GM23338 (cell line): ENCODE measurements around the gene PHACTR1. TPM values are rescaled to one million over a fixed set of nuclear protein-coding genes. Genes with fewer than 3 reads are reported as not detected.

Source experiments
- ATAC-seq: fragments of 200-7000 bp; cut with Tn5 transposase; 3 replicates; pipeline ENCODE4 v1.9.1; 2020
- DNase-seq: peaks from one replicate; pipeline ENCODE4 v3.0.0-alpha.2; 2015; ENCODE audit warnings: low spot score
- H2AFZ ChIP-seq: fragments of 200-600 bp; sonication (generic); 2 replicates; pipeline ENCODE4 v1.8.0; 2016; ENCODE audit warnings: antibody characterized with exemption, mild to moderate bottlenecking, moderate library complexity
- H3F3A ChIP-seq: fragments of 200-600 bp; sonication (generic); replicated peaks from 2 replicates; pipeline ENCODE4 v1.8.0; 2017; ENCODE audit warnings: antibody characterized with exemption, mixed run types, low read depth
- H3K27ac ChIP-seq: fragments of 200-600 bp; sonication (generic); 2 replicates; pipeline ENCODE4 v1.6.1; 2016; ENCODE audit warnings: low read depth
- H3K27me3 ChIP-seq: fragments of 200-600 bp; sonication (generic); 2 replicates; pipeline ENCODE4 v1.8.0; 2016; ENCODE audit warnings: mild to moderate bottlenecking, mixed run types, moderate library complexity; ENCODE audit not compliant: insufficient read depth
- H3K36me3 ChIP-seq: fragments of 200-600 bp; sonication (generic); 2 replicates; pipeline ENCODE4 v1.8.0; 2016; ENCODE audit warnings: mild to moderate bottlenecking; ENCODE audit not compliant: insufficient read depth
- H3K4me1 ChIP-seq: fragments of 200-600 bp; sonication (generic); 2 replicates; pipeline ENCODE4 v1.8.0; 2016; ENCODE audit warnings: mild to moderate bottlenecking, moderate library complexity; ENCODE audit not compliant: insufficient read depth
- H3K4me2 ChIP-seq: fragments of 200-600 bp; sonication (generic); 2 replicates; pipeline ENCODE4 v1.7.1; 2017; ENCODE audit warnings: mixed run types
- H3K4me3 ChIP-seq: fragments of 200-600 bp; sonication (generic); 2 replicates; pipeline ENCODE4 v1.6.1; 2016; ENCODE audit warnings: mixed run types
- H3K79me2 ChIP-seq: fragments of 200-600 bp; sonication (generic); replicated peaks from 2 replicates; pipeline ENCODE4 v1.8.0; 2017; ENCODE audit warnings: mild to moderate bottlenecking; ENCODE audit not compliant: insufficient read depth
- H3K9me2 ChIP-seq: fragments of 200-600 bp; sonication (generic); 2 replicates; pipeline ENCODE4 v1.8.0; 2017; ENCODE audit not compliant: insufficient read depth
- H4K20me1 ChIP-seq: fragments of 200-600 bp; sonication (generic); replicated peaks from 2 replicates; pipeline ENCODE4 v1.8.0; 2017; ENCODE audit warnings: mild to moderate bottlenecking; ENCODE audit not compliant: insufficient read depth
- H3K27ac Mint-ChIP-seq: 2 replicates; pipeline ENCODE4 v1.8.0; 2020; ENCODE audit warnings: inconsistent platforms, mild to moderate bottlenecking, moderate library complexity, mixed read lengths
- H3K27me3 Mint-ChIP-seq: 3 replicates; pipeline ENCODE4 v1.8.0; 2022; ENCODE audit warnings: low read depth, mild to moderate bottlenecking, moderate library complexity, mixed read lengths, inconsistent platforms; ENCODE audit not compliant: insufficient read depth, poor library complexity
- H3K36me3 Mint-ChIP-seq: 3 replicates; pipeline ENCODE4 v1.8.0; 2021; ENCODE audit warnings: low read depth, mild to moderate bottlenecking, inconsistent platforms, moderate library complexity, mixed read lengths
- H3K4me1 Mint-ChIP-seq: 3 replicates; pipeline ENCODE4 v1.8.0; 2020; ENCODE audit warnings: mild to moderate bottlenecking, inconsistent platforms, mixed read lengths
- H3K4me3 Mint-ChIP-seq: 3 replicates; pipeline ENCODE4 v1.8.0; 2021; ENCODE audit warnings: moderate library complexity, mild to moderate bottlenecking, inconsistent platforms, mixed read lengths
- H3K9me3 Mint-ChIP-seq: 3 replicates; pipeline ENCODE4 v1.8.0; 2020; ENCODE audit warnings: moderate library complexity, mild to moderate bottlenecking, inconsistent platforms, mixed read lengths
- CREB1 ChIP-seq: fragments of 250-450 bp; sonication (Bioruptor Pico); IDR thresholded peaks from 2 replicates; pipeline ENCODE4 v1.5.0; 2020; ENCODE audit warnings: low read depth, mild to moderate bottlenecking, moderate library complexity
- CTCF ChIP-seq, 2 experiments: fragments of 200-600 bp in 1 of 2; sonication (generic) in 1 of 2; conservative IDR thresholded peaks; 2 replicates each; pipeline versions ENCODE4 v1.5.1 to v1.6.1; 2016 to 2017; ENCODE audit warnings: antibody characterized with exemption in 2 of 2, low read depth in 2 of 2, mild to moderate bottlenecking in 2 of 2, moderate library complexity in 1 of 2
- EZH2 ChIP-seq: fragments of 200-600 bp; sonication (generic); IDR thresholded peaks from one replicate; pipeline ENCODE4 v1.8.0; 2017; ENCODE audit warnings: antibody characterized with exemption, mild to moderate bottlenecking, low read depth; ENCODE audit not compliant: unreplicated experiment
- JUNB ChIP-seq: IDR thresholded peaks from one replicate; pipeline ENCODE4 v1.6.1; 2016; ENCODE audit warnings: antibody characterized with exemption; ENCODE audit not compliant: unreplicated experiment
- NANOG ChIP-seq: IDR thresholded peaks from 2 replicates; pipeline ENCODE4 v1.6.1; 2016; ENCODE audit warnings: antibody characterized with exemption, borderline replicate concordance
- POLR2AphosphoS5 ChIP-seq: IDR thresholded peaks from 2 replicates; pipeline ENCODE4 v1.6.1; 2016; ENCODE audit warnings: antibody characterized with exemption, low read depth
- REST ChIP-seq: IDR thresholded peaks from one replicate; pipeline ENCODE4 v1.6.1; 2018; ENCODE audit warnings: antibody characterized with exemption; ENCODE audit not compliant: unreplicated experiment
- STAT1 ChIP-seq: IDR thresholded peaks from one replicate; pipeline ENCODE4 v1.6.1; 2016; ENCODE audit warnings: antibody characterized with exemption; ENCODE audit not compliant: unreplicated experiment
- ZNF114 ChIP-seq: fragments of 250-450 bp; sonication (Bioruptor Pico); IDR thresholded peaks from 2 replicates; pipeline ENCODE4 v1.5.0; 2020; ENCODE audit warnings: mild to moderate bottlenecking, moderate library complexity
- ZNF331 ChIP-seq: fragments of 250-450 bp; sonication (Bioruptor Pico); IDR thresholded peaks from 2 replicates; pipeline ENCODE4 v1.5.0; 2020; ENCODE audit warnings: low read depth, mild to moderate bottlenecking, moderate library complexity
- polyA plus RNA-seq: library from polyadenylated mRNA; unstranded; fragments of >200 nt; fragmentation: Nextera tagmentation; extraction: Ambion mirVana; gene quantifications from 2 replicates; pipeline ENCODE4 v1.2.1, GENCODE V29; 2016
- total RNA-seq: library from RNA; depleted of rRNA; stranded (reverse); fragments of >200 nt; shearing (Covaris generic); gene quantifications from 2 replicates; pipeline ENCODE4 v1.2.3, GENCODE V29; 2014

The PHACTR1 gene
- total and polyA plus RNA-seq, 2 experiments from 2014 or later = 5.9 to 19.3 TPM

GRCh38 chr6:13331516-13332348 lies 615.2 kb downstream of the PHACTR1 start:
- ATAC-seq = no peak
- Mint-ChIP-seq H3K27me3 (peaks cover 4% of the 10 kb centered on the region), H3K4me3 (no peak overlapping the region), H3K9me3 (no peaks in the 10 kb centered on the region), H3K36me3 (no peaks in the 10 kb centered on the region), H3K27ac (no peak overlapping the region), H3K4me1 (peaks cover 13% of the 10 kb centered on the region)
- no peaks in the 10 kb centered on the region for H3F3A ChIP-seq
- peaks cover 13% of the 10 kb centered on the region for H3K79me2 ChIP-seq
- H3K4me2 ChIP-seq = no peak overlapping the region
- H2AFZ ChIP-seq = no peak overlapping the region; the same call in 1 of the 2 replicates
- no peaks in the 10 kb centered on the region for H3K27me3 ChIP-seq
- no peak overlapping the region for H3K27ac ChIP-seq
- TF ChIP-seq JUNB (no peak), EZH2 (no peak), NANOG (no peak), REST (no peak), CREB1 (CRISPR knock-in tag) (no peak), POLR2AphosphoS5 (no peak), CTCF (conservative IDR thresholded peaks at IDR 0.05; ENCODE audit: low read depth in 2 of 2) (peak in 1 of 2 experiments; percentile 66; a peak in 3 of 4 replicates)
- DNase-seq = peak; percentile 44
- H3K9me2 ChIP-seq = no peaks in the 10 kb centered on the region
- no peak overlapping the region for H3K4me3 ChIP-seq
- H3K36me3 ChIP-seq = no peaks in the 10 kb centered on the region
- H3K4me1 ChIP-seq = 0 out of 2 replicates have a peak, but pooled peaks cover 4% of the 10 kb centered on the region
- no peaks in the 10 kb centered on the region for H4K20me1 ChIP-seq

DNA sequence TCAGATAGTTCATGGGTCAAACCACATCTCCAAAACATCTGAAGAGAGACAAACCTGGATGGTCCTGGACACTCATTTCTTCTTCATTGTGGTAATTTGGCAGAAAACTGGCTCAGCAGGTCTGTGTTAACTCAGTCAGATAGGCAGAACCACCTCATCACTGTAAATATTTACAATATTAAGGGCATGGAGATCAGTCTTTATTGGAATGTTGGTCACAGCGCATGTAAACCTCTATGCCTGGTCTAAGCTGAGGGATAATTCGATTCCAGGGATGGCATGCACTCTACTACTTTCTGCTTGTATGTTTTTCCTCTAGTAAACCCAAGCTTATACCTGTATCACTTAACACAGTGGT lies 615.8 kb downstream of the PHACTR1 start:
- peaks cover 7% of the 10 kb centered on the region for H3K79me2 ChIP-seq
- H3K4me2 ChIP-seq = no peak overlapping the region
- Mint-ChIP-seq H3K4me3 (no peak overlapping the region), H3K27me3 (peaks cover 4% of the 10 kb centered on the region), H3K4me1 (peaks cover 11% of the 10 kb centered on the region), H3K27ac (no peak overlapping the region), H3K36me3 (no peaks in the 10 kb centered on the region), H3K9me3 (no peaks in the 10 kb centered on the region)
- H3K9me2 ChIP-seq = no peaks in the 10 kb centered on the region
- ATAC-seq (no peak), DNase-seq (no peak)
- H3K27ac ChIP-seq = no peak overlapping the region
- no peaks in the 10 kb centered on the region for H4K20me1 ChIP-seq
- peaks cover 4% of the 10 kb centered on the region; the same call in 1 of the 2 replicates for H3K4me1 ChIP-seq
- H3K4me3 ChIP-seq = no peak overlapping the region
- no peaks in the 10 kb centered on the region for H3K36me3 ChIP-seq
- no peaks in the 10 kb centered on the region for H3K27me3 ChIP-seq
- no peaks in the 10 kb centered on the region for H3F3A ChIP-seq
- no peak overlapping the region; the same call in 1 of the 2 replicates for H2AFZ ChIP-seq
- no peak for TF ChIP-seq NANOG
- no peak for TF ChIP-seq CREB1 (CRISPR knock-in tag)
- no peak for TF ChIP-seq REST
- TF ChIP-seq JUNB = no peak
- no peak for TF ChIP-seq CTCF (conservative IDR thresholded peaks at IDR 0.05; ENCODE audit: low read depth in 2 of 2)
- TF ChIP-seq STAT1 = no peak
- TF ChIP-seq ZNF114 (CRISPR knock-in tag) = no peak
- no peak for TF ChIP-seq ZNF331 (CRISPR knock-in tag)
